Frontal cortex (tissue), 4 donors: Measurements from ENCODE around the gene IREB2. TPM values are rescaled to one million over a fixed set of nuclear protein-coding genes. Genes with fewer than 3 reads are reported as not detected.
"Not testable (repeated sequence)": the region's sequence is repeated elsewhere in the genome, so short reads cannot be mapped to it uniquely, and the experiment has no call there.

Source experiments
- DNase-seq, 2 donors: peaks; one replicate each; pipeline ENCODE4 v3.0.0; 2012; ENCODE audit warnings: low spot score in 2 of 2
- FAIRE-seq: peaks from 2 replicates; lab custom pipeline; 2012; peaks lifted over from hg19 to GRCh38; lab: Jason Lieb, UNC
- total RNA-seq: library from RNA; depleted of rRNA; stranded (reverse); fragments of >200 nt; gene quantifications from one replicate; pipeline ENCODE4 v1.2.3, GENCODE V29; 2014
- donor health status: control.
- donor health status: control.
- donor health status: control.

The IREB2 gene
- total RNA-seq, 1 donor from 2014 or later, result 67.7 TPM

DNA sequence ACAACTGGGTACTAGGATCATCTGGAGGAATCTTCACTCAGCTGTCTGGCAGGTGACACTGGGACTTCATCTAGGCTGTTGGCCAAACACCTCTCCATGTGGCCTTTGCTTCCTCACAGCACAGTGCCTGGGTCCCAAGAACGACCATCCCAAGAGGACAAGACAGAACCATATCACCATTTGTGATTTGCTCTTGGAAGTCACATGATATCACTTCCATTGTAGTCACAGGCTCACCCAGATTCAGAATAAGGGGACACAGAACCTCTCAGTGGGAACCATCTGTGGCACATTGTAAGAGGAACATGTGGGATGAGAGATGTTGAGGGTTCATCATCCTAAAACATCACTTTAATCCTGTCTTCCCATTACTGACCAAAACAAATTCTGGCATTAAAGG, 100.3 kb downstream of the IREB2 start:
- no peak for FAIRE-seq
- no peak for DNase-seq

DNA sequence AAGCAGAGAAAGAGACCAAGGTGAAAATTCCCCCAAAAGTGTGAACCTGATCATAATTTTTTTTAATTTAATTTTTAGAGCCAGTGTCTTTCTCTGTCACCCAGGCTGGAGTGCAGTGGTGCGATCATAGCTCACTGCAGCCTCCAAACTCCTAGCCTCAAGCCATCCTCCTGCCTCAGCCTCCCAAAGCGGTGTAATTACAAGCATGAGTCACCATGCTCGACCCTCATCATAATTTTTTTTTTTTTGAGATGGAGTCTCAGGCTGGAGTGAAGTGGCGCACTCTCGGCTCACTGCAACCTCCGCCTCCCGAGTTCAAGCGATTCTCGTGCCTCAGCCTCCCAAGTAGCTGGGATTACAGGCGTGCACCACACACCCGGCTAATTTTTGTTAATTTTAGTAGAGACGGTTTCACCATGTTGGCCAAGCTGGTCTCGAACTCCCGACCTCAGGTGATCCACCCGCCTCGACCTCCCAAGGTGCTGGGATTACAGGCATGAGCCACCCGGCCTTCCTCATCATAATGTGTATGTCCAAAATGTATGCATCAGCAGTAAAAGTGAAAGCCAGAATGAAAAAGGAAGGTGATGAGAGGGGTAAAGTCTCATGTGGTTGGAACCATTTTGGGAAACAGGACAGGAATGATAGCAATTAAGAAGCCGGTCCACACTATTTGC, 101.6 kb downstream of the IREB2 start:
- FAIRE-seq, result not testable (repeated sequence)

DNA sequence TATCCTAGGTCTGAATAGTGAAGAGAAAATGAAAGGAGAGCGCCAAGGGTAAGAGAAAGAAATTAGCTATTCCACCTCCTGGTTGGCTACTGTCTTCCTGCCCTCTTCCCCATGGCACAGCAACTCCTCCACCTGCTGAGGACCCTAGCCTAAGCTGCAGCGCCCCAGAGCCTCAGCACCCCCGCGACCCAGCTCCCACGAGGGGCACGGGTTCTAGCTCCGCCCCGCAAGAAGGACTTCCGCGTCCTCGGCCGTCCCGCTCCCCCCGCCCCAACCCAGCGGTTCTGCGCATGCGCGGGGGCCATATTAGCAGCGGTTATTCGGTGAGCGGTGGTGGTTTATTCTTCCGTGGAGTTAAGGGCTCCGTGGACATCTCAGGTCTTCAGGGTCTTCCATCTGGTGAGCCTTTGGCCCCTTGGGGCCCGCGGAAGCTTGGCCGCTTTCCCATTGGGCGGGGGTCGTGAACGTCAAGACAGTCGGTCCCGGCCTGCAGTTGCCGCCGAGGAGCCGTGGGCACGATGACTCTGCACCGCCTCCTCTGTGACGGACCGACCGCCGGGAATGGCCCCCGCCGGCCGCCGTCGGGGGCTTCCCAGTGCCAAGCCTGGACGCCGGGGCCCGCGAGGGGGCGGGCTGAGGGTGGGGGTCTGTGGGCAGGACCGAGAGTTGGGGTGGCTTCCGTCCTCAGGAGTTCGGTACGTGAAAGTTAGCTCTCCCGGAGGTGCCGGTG, 102.3 kb downstream of the IREB2 start, which contains the start of gene PSMA4:
TSS of gene PSMA4 (plus strand) at position 304 of the 730 bp plus-strand sequence. CDS start 1,484 bp downstream, outside the sequence.
- DNase-seq (peak; percentile 80 to 86), FAIRE-seq (no peak)

More for the DNA sequence above, 101.6 kb downstream of the IREB2 start:
- not testable (repeated sequence) for DNase-seq

DNA sequence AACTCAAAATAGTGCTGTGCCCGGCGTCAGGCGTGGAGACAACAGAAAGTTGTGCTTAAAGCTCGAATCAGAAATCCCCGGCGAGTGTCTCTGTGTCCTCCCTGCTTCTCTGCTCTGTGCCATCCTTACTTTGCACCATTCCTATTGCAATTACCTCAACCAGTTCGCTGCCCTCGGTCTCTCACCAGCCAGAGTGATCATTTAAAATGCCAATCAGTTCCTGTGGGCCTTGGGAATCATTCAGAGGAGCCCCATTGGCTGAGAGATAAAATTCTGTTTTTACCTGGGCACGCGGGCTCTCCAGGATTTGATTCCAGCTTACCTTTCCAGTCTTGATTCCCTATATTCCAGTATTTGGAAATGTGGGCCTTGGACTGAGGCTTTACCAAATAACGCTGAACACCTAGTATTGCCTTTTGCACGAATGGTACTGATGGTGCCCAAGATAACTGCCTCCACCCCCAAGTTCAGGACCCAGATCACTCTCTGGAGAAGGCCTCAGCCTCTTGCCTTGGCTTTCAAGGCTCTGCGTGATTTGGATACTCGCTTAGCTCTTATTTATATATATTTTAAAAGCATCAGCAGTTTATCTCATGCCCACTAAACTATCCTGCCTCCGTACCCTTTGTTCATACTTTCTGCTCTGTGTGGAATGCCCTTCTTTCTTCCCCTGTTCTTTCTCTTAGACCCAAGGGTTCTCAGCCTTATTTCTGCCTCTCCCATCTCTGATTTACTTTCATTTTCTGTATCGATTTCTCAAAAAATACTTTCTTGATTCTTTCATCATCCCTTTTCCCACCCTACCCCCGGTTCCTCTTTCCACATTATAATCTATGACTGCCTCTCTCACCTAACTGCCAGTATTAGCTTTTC, 103.1 kb downstream of the IREB2 start:
- no peak for FAIRE-seq
- DNase-seq, result no peak

DNA sequence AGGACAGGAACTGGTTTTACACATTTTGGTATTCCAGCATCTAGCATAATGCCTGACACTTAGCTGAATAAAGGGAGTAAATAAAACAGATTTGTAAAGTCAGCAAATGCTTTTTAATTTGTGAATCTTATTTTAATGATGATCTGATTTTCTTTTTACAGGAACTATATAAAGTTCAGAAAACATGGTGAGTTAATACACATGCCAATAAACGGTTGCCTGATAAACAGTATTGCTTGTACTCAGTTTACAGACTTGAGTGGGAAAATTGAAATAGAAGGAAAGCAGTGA, 103.7 kb downstream of the IREB2 start:
- FAIRE-seq (no peak), DNase-seq (no peak)

DNA sequence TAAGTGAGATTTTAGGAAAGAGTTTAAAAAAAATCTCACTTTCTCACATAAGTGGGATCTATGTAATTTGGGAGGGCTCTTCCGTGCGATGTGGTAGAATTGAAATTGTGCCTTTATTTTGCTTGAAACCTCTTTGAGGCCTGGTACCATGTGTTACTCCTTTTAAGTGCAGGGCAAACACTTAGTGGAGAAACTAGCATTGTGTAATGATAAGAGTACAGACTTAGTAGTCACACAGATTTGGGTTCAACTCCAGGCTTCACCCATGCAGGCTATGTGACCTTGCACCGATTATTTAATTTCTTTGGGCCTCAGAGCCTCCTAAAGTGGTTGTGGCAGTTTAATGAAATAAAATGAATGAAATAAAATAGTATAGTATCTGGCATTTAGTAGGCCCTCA, 104.6 kb downstream of the IREB2 start:
- FAIRE-seq, result no peak
- no peak for DNase-seq

DNA sequence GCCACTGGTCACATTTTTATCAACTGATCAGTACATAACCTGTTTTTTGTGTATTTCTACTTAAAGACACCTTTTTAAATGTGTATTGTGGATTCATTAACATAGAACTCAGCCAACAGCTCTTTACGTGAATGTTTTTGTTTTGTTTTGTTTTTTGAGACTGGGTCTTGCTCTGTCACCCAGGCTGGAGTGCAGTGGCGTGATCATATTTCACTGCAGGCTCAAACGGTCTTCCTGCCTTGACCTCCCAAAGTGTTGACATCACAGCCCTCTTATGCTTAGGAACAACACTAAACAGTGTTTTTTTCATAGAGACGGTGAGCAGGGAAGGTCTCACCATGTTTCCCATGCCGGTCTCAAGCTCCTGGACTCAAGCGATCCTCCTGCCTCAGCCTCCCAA, 112.2 kb downstream of the IREB2 start:
- no peak for FAIRE-seq
- no peak for DNase-seq

DNA sequence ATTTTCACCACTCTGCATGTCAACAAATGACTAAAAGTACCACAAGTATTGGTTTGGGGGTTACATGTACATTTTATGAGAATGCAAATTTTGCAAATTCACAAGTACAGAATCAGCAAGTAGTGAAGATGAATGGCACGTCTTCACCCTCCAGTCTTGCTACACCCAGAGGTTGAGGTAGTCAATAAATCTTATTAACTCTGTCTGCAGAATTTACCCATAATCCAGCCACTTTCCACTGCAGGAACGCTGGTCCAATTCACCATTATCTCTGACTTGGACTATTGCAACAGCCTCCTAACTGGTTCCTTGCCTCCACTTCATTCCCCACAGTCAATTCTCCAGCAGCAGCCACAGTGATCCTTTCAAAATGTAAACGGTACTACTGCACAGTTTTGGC, 112.8 kb downstream of the IREB2 start:
- no peak for FAIRE-seq
- no peak for DNase-seq

Other genes with a start within 250 kb of the IREB2 start
- 2.9 TPM for gene ACSBG1, start 203.7 kb upstream of the IREB2 start, total RNA-seq
- 29.8 TPM for gene DNAJA4, start 173.7 kb upstream of the IREB2 start, total RNA-seq
- 53.0 TPM for gene SKIC8, start 138.6 kb upstream of the IREB2 start, total RNA-seq
- 13.9 TPM for gene CRABP1, start 97.9 kb upstream of the IREB2 start, total RNA-seq
- gene HYKK, start 69.4 kb downstream of the IREB2 start, total RNA-seq, result 0.41 TPM
- gene PSMA4, start 102.2 kb downstream of the IREB2 start, total RNA-seq, result 105 TPM
- gene CHRNA5, start 127.3 kb downstream of the IREB2 start, total RNA-seq, result 11.4 TPM
- gene CHRNA3, start 182.8 kb downstream of the IREB2 start, total RNA-seq, result 0.41 TPM
- gene CHRNB4, start 203.0 kb downstream of the IREB2 start, total RNA-seq, result 0.41 TPM